Dedifferentiated amniotic fluid mesenchymal stem cell (primary cell): ENCODE results near the gene SCART1.
"Not testable (repeated sequence)": the region's sequence is repeated elsewhere in the genome, so short reads cannot be mapped to it uniquely, and the experiment has no call there.

Experiments used
- DNase-seq: peaks from one replicate; pipeline ENCODE4 v3.0.0-alpha.2; 2016; ENCODE audit errors: extremely low spot score

SCART1 gene

DNA sequence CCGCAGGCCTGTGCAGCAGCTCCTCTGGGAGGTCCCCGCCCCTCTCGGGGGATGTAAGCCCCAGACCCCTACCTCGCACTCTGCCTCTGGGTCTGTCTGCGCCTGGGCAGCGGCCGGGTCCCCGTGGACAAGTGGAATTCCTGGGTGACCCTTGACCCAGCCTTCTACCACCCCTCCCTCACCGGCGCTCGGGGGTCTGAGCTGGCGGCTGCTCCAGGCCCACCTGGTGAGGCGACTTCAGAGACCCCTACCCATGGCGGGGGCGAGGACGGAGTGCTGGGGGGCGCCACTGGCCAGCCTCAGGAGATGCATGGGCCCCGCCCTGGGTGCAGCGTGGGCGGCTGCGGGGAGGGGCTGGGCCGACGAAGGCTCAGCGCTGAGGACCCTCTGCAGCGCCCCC is 21.0 kb upstream of the SCART1 start:
- not testable (repeated sequence) for DNase-seq

DNA sequence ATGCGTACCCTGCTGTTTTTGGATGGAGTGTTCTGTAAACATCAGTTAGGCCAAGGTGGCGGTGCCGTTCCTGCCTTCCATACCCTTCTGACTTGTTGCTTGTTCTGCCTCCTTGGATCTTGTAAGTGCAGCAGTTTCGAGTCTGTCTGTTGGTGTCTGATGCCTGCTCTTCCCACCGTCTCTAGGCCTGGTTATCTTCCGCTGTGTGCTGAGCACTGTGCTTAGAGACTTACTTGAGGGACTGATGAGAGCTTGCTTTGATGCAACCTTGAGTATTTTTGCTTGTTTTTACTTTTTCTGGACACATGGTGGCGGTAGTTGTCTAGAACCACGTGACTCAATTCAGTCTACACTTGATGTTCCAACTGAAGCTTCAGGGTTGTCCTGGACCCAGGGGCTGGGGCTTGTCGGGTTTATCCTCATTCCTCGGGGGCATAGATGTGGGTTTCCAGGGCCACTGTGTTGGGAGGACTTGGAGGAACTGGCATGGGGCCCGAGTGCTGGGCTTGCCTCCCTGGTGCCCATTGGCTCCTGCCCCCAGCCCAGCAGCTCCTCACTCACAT is 15.0 kb upstream of the SCART1 start:
- no peak for DNase-seq

- no peak for DNase-seq
These were observed 14.0 kb upstream of the SCART1 start for GRCh38 chr10:133439517-133440461.

- no peak for DNase-seq
These were observed 13.0 kb upstream of the SCART1 start for GRCh38 chr10:133440633-133441285.

- DNase-seq, result not testable (repeated sequence)
These were observed 12.4 kb upstream of the SCART1 start for GRCh38 chr10:133441356-133441755.

DNA sequence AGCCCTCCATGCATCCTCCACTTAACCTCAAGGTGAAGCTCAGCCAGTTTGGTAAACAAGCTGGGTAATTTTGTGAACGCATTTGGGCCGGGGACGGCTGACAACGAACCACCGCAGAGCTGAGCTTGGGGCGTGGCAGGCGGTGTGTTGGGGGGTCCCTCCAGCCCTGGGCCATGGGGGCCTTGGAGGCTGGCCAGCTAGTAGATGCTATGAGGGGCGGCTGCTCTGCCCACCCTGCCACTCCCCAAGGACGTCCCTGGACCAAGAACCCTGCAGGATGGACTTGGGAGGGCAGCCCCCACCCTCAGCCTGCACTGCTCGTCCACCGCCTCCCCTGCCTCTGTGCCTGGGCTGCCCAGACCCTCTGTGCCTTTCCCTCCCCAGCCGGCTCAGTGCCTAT is 12.0 kb upstream of the SCART1 start:
- DNase-seq, result no peak

- DNase-seq, result no peak
These were observed 11.4 kb upstream of the SCART1 start for GRCh38 chr10:133442191-133442966.

DNA sequence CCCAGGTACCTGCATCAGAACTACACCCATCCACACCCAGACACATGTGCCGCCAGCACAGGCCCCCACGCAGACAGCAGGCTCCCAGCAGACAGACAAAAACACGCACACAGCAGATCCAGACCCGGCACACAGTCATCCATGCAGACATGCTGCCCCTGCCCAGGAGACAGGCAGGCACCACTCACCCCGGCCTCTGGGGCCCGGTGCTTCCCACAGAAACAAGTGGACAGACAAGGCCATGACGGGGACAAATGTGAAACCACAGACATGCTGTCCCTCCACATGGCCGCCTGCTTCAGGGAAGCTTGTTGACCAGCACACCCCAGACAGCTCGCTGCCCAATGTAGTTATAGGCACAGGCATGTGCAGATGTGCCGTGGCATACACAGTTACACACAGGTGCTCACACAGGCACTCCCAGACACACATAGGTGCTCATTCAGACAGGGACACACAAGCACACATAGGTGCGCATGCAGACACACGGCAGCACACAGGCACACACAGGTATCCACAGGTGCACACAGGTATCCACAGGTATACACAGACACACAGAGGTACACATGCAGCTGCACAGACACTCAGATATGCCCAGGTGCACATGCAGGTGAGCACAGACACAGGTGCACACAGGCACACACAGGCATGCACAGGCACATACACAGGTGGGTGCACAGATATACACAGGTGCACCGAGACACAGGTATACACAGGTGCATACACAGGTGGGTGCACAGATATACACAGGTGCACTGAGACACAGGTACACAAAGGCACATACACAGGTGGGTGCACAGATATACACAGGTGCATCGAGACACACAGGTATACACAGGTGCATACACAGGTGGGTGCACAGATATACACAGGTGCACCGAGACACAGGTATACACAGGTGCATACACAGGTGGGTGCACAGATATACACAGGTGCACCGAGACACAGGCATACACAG is 10.5 kb upstream of the SCART1 start:
- DNase-seq, result no peak

DNA sequence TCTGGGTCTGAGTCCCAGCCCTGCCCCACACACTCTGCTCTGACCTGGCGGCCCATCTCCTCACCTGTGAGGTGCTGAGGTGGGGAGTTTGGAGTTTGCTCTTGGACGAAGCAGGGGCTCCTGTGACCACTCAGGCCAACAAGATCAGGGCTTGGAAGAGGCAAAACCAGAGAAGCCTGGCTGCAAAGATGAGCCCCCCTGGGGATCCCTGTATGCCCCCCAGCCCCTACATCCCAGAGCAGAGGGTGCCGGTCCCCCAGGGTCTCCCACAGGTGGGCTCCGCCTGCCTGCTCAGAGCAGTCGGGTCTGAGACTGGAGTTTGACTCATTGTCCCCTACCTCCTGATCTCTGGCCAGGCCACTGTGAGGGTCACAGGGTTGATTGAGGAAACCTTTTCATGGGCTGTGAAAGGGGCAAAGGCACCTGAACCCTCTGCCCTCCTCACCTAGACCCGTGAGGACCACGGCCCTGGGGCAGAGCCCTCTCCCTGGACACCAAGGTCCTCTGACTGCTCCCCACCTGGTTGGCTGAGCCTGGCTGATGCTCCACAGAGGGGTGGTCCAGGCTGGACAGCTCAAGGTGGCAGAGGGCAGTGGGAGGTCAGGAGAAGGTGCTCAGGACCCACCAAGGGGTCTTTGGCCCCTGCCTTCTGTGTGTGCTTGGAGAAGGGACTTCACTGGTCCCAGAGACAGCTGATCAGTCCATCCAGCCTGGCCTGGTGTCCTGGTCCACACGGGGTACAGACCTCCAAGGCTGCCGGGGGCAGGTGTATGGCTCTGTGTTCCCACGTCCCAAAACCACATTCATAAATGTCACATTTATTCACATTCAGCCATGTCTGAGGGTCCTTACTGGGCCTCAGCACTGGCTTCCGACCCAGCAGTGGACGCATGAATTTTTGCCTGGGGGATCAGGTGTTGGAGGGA is 9.1 kb upstream of the SCART1 start:
- no peak for DNase-seq

GRCh38 chr10:133445268-133445732 is 8.4 kb upstream of the SCART1 start:
- DNase-seq, result no peak

DNA sequence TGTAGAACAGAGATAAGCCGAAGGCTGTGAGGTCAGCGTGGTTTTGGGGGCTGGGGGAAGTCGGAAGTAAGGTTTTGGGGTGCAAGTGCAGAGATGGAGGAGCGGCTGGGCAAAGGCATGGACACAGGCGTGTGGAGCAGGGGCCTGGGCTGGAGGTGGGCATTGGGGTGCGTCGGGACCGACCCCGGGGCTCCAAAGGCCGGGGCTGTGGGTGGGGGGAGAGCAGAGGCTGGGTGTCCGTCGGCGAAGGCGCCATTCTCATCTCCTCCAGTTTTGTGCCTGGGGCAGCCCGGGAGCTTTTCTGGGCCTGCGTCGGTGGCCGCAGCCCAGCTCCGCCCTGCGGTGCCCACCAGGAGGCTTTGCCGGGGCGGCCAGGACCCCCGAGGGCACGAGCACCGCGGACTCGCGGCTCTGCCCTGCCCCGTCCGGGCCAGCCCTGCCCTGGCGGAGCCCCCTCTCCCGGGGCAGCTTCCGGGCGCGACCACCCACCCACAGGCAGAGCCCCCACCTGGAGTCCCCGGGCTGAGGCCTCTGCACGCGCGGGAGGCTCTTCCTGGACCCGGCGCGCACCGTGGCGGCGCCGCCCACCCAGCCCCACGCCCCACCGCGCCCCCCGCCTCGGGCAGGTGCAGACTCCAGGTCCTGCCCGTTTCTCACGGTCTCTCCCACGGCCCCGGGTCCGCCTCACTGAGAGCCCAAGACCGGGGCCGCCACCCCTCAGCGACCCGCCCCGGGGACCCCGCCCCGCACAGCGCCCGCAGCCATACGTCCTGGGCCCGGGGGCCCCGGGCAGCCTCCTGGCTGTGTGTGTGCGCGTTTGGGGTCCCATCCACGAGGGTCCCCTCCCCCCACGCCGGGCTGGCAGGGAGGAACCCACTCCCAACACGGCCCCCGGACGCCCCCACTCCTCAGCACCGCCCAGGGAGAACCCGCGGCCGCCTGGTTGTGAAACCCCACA is 7.7 kb upstream of the SCART1 start:
- no peak for DNase-seq

DNA sequence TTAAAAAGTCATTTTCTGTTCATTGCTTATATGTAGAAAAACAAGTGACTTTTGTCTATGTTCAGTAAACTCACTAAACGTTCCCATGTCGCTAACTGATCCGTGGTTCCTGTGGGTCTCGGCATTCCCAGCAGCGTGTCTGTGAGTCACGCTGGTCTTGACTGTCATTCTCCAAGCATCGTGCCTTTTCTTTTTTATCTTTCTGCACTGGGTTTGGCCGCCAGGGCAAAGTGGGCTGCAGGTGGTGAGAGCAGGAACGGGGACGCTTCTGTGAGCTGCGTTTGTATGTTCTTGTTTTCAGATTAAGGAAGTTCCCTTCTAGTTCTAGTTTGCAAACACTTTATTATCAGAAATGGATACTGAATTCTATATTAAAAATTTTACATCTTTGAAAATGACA is 6.8 kb upstream of the SCART1 start:
- no peak for DNase-seq

GRCh38 chr10:133448120-133448519 is 5.6 kb upstream of the SCART1 start:
- no peak for DNase-seq

GRCh38 chr10:133451346-133451745 is 2.4 kb upstream of the SCART1 start:
- no peak for DNase-seq

GRCh38 chr10:133452453-133452852 is 1.3 kb upstream of the SCART1 start:
- DNase-seq, result no peak

GRCh38 chr10:133454204-133454893 is 604 bp downstream of the SCART1 start:
- no peak for DNase-seq

- no peak for DNase-seq
These were observed 1.5 kb downstream of the SCART1 start for GRCh38 chr10:133455196-133455595.

DNA sequence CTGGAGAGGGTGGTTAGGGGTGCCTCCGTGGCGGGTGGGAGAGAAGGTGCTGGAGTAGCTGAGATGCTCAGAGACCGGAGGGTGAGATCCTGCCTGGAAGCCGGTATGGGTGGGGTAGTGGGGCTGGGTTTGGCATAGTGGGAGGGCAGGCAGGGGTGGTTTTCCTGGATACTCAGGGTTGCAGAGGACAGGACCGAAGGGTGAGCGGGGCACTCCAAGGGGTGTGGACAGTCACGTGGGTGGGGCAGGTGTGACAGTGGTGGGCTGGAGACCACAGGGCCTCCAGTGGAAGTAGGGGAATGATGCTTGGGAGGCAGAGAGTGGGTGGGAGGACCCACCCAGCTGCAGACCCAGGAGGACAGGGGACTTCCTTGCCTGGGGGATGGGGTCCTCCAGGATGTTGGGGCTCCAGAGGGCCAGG is 1.9 kb downstream of the SCART1 start:
- DNase-seq, result no peak
